ENCODE data around the gene CRMP1.
"Not testable (repeated sequence)": the region's sequence is repeated elsewhere in the genome, so short reads cannot be mapped to it uniquely, and the experiment has no call there.

CRMP1 gene

DNA sequence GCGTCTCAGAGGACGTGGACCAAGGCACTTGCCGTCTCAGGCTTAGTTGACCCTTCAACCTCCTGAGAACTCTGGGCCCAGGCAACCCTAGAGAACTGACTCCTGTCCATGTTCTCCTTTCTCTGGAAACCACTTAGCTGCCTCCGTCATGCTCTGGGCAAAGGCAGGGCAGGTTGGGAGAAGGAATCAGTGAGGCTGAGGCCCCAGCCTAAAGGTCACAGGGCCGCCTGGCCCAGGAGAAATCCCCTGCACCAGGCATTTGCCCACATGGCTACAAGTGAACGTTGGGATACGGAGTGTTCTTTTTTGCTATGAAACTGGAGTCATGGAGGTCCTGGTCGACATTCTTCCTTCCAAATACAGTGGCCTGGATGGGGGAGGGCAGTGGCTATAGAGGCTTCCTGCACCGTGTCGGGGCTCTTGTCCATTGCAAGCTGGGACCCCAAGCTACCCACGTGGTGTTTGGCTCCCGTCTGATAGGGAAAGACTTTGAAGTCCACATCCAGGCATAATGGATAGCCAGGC lies 76.0 kb downstream of the CRMP1 start:
- no peak for DNase-seq

DNA sequence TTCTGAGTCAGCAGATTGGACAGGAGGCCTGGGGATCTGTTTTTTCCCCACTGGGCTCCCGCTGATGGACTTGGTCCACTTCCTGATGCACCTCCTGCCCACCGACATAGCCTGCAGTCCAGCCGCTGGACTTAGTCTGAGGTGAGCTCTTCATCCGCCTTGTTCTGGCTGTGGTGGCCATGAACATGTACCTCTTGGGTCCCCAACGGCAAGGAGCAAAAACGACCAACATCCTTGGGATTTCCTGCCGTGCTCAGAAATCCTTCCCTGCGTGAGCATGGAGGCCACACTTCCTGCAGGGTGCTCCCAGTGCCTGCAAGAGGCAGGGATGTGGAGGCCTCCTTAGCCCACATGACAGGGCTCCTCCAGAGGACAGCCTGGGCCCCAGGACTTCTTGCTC lies 76.8 kb downstream of the CRMP1 start:
- DNase-seq, result no peak

DNA sequence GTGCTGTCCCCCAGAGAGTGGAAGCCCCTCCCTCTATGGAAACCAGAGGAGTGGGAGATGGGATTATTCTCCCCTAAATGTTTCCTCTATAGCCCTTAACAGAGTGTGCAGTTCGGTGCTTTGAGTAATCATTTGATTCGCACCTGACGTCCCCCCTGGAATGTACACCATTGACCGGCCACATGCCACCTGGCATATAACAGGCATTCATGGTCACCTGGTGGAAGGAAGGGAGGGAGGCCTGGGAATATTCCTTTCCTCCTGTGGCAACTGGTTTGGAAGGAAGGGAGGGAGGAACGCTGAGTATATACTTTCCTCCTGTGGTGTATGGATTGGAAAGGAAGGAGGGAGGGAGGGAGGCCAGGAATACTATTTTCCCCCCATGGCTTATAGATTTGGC lies 77.2 kb downstream of the CRMP1 start:
- no peak for DNase-seq

DNA sequence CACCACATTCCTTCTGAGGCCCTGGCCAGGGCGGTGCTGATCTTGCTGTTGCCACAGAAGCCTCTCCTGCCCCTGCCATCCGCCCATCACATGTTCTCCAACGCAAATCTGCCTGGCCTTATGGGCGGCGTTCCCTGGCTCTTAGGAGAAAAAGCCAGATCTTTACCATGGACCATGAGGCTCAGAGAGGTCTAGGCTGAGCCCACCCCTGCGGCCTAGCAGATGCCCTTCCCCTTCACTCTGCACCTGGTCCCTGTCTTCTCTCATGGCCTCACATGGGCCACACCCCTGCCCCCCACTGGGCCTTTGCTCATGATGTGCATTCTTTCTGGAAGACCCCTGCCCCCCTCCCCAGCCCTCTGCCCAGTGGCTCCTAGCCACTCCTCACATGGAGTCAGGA lies 78.5 kb downstream of the CRMP1 start:
- no peak for DNase-seq

DNA sequence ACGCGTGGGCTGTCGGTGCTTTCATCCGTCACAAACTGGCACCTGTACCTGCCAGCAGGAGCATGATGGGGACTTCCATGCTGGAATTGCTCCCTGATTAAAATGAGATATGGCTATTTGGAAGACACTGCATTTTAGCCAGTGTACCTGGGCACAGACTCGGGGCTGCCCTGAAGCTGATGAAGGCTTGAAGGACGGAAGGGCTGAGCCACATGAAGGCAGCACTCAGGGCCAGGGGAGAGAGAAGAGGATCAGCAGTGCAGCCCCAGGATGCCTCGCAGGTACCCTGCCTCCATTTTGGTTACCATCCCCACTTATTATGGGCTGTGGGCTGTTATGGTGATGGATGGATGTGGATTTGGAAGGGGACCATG lies 79.0 kb downstream of the CRMP1 start:
- DNase-seq, result no peak

DNA sequence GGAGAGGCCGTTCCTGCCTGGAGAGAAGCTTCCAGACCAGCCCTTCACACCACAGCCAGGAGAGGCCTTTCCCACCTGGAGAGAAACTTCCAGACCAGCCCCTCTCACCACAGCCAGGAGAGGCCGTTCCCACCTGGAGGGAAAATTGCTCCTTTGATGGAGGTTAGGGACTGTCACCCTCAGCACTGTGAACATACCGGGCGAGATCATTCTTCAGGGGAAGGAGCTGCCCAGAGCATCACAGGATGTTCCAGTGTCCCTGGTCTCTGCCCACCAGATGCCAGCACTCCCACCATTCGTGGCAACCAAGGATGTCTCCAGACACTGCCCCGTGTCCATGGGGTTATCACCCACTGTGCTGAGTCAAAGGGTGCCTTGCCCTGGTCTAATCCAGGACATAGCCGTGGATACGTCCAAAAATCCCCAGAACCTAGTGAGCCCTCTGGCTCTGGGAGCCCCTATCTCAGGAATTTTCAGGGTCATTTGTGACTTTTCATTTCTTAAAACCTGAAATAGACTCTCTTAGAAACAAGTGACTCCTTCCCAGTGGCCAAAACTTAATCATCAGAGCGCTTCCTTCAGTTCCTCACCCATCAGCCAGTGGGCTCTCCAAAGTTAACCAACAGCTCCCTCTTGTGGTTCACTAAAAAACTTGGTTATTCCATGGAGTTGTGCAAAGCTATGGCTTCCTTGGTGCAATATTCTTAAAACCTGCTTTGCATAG lies 80.2 kb downstream of the CRMP1 start:
- DNase-seq, result peak in 1 of 5 donors; percentile 40

DNA sequence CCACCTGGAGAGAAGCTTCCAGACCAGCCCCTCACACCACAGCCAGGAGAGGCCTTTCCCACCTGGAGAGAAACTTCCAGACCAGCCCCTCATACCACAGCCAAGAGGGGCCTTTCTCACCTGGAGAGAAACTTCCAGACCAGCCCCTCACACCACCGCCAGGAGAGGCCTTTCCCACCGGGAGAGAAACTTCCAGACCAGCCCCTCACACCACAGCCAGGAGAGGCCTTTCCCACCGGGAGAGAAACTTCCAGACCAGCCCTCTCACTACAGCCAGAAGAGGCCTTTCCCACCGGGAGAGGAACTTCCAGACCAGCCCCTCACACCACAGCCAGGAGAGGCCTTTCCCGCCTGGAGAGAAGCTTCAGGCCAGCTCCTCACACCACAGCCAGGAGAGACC lies 80.8 kb downstream of the CRMP1 start:
- not testable (repeated sequence) for DNase-seq

DNA sequence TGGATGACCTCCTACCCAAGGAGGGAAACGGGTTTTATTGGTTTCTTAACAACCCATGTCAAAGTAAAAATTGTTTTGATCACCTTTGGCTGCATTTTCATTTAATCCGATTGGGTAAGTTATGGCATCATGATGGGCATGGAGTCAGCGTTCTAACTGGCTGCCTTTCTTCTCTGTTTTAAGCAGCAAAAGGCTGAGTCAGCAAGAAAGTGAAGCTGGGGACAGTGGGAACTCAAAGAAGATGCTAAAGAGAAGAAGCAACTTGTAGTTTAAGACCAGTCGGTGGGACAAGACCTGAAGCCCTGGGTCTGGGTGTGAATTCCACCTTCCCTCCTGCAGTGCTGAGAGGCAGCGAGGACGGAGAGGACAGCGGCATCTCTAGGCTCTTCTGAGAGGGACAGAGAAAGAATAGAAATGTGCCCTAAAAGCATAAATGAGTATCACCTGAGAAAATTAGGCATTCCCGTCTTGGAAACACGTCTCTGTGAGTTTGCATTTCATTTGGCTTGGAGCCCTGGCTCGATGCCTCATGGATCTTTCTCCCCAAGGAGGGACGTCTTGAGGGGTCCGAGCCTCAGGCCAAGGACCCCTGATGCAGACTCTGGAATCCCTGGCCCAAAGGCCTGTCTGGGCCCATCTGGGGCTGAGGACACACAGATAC lies 82.0 kb downstream of the CRMP1 start:
- no peak for DNase-seq

DNA sequence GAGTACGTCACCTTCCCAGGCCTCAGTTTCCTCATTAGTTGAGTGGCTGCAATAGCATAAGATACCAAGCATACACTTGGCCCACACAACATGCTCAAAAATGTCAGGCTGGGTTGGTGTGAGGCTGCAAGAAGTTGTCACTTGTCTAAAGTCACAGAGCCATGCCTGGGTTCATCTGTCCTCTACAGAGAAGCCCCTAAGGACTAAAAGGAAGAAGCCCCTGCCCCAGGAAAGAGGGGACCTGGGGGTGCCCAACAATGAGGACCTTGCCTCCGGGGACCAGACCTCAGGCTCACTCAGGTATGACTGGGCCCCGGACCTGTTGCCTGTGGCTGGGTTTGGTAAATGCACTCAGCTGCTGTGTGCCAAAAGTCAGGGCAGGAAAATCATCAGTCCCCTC lies 82.7 kb downstream of the CRMP1 start:
- no peak for DNase-seq

DNA sequence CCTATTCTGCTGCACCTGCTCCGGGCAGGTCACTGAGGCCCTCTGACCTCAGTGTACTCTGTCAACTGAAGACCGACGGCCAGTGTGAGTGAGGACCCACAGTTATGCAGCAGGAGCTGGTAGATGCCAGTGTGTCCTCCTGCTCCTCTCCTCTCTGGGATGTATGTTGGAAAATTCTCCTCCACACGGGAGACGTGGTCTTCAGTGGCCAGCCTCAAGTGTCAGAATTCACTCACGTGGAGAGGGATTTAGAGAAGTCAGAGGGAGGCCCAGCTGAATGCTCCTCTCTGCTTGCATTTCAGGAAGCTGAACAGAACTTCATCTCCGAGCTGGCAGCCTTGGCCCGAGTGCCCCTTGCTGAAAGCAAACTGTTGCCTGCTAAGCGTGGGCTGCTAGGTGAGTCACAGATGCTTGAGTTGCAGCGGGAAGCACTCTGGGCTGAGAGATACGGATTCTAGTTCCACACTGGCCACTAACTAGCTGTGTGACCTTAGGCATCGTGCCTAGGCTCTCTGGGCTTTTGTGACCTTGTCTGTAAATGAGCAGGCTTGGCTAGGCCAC lies 83.6 kb downstream of the CRMP1 start:
- no peak for DNase-seq

DNA sequence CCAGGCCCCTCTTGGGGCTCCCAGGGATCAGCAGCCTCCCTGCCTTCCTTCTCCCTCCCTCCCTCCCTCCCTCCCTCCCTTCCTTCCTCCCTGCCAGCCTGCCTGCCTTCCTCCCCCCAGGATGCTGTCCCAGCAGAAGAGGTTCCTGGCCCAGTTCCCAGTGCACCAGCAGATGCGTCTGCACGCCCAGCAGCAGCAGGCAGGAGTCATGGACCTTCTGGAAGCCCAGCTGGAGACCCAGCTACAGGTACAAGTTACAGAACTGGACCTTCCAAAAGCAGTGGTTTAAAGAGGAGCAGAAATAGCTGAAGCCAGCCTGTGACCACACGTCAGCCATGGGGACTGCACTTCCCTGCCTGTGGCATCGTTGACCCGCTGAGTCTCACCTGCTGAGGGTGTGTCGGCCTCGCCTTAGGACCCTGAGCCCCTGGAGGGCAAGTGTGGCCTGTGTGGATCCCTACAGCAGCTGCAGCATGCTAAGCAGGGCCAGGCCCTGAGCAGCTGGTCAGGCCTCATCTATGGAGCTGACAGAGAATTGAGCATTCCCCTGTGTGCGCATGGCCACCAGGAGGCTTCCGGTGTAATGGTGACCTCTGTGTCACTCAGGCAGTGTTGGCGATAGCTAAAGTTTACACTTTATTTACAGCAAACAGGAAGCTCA lies 84.7 kb downstream of the CRMP1 start:
- no peak for DNase-seq

DNA sequence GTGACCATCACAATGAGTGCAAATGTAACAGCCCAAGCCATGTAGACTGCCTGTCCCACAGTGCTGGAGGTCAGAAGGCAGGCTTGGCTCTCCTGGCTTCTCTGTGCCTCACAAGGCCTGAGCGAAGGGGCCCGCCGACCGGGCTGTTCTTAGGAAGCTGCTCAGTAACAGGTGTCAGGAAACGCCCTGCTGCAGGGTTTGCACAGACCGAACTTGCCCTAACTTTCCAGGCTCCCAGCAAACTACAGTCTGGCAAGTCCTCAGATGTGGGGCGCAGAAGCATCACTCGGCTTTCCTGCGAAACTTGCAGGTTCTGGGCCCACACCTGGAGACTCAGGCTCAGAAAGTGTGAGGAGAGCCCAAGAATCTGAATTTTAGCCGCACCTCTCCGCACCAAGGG lies 87.6 kb downstream of the CRMP1 start:
- DNase-seq, result no peak

DNA sequence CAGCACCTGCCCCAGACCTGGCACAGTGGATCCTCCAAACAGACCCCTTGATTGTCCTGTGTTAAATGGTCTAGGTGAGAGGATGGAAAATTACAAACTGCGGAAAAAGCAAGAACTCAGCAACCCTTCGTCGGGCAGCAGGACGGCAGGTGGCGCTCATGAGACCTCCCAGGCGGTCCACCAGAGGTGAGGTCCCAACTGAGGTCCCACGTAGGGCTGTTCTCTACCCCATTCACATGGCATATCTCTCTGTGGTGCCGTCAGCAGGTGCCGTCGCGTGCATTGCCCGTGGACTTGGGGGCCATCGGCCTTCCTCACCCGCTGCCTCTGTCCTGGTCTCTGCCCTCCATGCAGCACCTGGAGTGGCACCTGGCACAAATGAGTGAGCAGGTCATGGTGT lies 88.2 kb downstream of the CRMP1 start:
- DNase-seq, result no peak

DNA sequence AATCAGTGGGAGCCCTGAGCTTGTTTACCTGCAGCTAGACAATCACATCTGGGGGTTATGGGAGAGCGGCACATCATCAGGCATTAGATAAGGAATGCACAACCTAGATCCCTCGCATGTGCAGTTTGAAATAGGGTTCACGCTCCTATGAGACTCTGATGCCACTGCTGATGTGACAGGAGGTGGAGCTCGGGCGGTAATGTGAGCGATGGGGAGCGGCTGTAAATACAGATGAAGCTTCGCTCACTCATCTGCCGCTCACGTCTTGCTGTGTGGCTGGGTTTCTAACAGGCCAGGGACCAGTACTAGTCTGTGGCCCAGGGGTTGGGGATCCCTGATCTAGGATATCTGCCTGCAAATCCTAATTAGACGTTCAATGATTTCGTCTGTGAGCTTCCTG lies 90.3 kb downstream of the CRMP1 start:
- no peak for DNase-seq

DNA sequence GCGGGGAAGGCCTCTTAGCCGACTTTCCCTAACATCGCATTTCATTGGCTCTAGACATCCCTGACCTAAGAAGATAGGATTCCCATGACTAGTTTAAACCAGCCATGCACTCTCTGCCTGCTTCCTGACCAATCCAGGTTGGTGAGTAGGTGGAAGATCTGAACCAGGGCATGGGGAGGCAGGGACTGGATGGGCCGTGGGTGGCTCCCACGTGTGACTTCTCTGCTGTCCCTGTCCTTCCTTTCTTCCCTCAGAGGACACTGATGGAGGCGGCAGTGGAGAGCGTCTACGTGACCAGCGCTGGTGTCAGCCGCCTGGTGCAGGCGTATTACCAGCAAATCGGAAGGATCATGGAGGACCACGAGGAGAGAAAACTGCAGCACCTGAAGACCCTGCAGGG lies 91.2 kb downstream of the CRMP1 start:
- no peak for DNase-seq

DNA sequence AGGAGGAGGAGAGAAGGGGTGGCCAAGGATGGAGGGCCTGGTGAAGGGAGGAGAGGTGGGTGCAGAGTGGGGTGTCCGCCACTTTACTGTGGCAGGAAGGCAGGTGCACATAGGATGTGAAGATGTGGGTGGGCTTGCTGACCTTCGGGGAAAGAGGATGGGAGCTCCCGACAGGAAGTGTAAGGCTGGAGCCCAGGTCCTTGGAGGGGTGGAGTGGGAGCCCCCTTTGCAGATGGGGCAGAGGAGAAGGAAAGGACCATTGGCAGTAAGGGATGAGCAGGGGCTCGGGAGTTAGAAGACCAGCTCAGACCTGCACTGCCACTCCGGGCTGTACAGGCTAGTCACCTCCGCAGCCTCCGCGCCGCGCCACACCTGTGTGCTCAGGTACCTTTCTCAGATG lies 92.4 kb downstream of the CRMP1 start:
- no peak for DNase-seq

DNA sequence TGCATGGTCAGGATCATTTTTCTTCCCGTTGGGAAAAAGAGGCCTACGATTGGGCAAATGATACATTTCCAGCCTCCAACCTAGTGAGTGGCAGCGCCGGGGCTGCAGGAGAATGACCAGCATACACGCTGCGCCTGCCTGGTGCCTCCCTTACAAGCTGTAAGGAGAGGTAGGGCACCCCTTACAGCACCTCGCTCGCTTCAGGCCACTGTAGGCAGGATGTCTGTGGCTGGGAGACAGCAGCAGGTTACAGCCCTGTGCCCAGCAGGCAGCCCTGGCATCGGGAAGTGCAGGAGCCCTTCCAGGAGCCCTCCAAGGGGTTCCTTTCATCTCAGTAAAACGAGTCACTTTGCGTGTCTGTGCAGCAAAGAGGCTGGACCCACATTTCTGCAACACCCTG lies 93.5 kb downstream of the CRMP1 start:
- DNase-seq, result no peak

DNA sequence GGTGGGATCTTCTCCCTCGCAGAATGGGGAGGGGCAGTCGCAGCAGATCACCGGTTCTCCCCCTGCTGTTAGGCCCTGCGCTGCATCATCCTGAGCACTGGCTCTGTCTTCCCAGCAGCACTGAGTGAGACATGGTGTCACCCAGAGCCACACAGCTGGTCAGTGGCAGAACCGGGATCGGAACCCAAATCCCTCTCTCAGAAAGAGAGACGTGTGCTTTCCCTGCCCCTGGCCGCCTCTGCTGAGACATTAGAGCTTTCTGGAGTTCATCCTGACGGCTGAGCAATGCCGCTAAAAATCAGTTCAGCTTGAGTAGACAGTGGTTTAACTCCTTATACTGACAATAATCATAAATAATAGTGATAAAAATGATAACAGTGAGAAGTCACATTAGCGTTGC lies 93.9 kb downstream of the CRMP1 start:
- no peak for DNase-seq

DNA sequence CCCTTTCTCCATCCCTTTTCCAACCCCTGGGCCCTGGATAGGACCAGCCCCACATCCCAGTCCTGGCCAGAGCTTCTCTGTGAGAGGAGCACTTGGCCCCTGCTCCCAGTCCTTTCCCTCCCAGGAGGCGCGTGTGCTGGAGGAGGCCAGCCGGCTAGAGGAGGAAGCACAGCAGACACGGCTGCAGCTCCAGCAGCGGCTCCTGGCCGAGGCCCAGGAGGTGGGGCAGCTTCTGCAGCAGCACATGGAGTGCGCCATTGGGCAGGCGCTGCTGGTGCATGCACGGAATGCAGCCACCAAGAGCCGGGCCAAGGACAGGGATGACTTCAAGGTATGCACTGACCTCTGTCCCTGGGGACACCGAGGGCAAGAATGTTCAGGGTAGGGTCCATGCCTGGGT lies 94.4 kb downstream of the CRMP1 start:
- DNase-seq, result no peak

DNA sequence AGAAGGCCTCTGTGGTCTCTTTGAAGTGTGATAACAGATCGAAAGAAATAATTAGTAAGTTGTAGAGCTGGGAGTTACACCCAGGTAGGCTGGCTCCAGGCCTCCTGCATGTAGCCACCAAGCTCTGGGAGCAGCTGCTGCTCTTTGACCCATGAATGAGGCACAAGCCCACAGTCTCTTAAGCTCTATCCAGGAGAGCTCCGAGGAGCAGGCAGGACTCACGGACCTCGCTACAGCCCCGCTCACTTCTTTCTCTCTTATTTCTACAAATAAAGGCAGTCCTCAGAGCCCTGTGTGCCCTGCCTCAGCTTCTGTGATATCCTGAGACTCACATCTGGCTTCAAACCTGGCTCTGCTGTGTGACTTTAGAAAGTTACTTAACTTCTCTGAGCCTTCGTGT lies 95.0 kb downstream of the CRMP1 start:
- DNase-seq, result no peak

DNA sequence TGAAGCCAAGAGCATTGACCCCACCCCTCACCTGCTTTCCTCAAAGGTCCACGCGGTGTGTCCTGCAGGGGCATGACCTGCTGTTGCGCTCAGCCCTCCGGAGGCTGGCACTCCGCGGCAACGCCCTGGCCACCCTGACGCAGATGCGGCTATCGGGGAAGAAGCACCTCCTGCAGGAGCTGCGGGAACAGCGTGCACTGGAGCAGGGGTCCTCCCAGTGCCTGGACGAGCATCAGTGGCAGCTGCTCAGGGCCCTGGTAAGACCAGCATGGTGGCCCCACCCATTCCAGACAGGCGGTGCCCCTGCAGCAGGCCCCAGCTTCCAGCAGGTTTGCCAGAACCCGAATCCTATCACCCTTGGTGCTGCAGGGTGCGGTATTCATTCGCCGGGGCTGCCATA lies 95.9 kb downstream of the CRMP1 start:
- DNase-seq, result no peak

DNA sequence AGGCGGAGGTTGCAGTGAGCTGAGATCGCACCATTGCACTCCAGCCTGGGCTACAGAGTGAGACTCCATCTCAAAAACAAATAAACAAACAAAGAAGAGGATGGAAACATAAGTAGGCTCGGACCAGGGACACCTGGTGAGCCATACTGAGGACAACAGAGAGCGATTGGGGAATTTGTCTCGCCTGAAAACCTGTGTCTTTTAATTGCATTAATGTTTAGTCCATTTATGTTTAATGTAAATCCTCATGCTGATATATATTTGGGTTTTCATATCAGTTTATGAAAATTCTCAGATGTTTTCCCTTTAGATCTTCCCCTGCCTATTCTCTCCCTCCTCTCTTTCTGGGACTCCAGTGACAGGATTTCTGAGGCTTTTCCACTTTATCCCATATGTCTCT lies 97.3 kb downstream of the CRMP1 start:
- DNase-seq, result no peak

DNA sequence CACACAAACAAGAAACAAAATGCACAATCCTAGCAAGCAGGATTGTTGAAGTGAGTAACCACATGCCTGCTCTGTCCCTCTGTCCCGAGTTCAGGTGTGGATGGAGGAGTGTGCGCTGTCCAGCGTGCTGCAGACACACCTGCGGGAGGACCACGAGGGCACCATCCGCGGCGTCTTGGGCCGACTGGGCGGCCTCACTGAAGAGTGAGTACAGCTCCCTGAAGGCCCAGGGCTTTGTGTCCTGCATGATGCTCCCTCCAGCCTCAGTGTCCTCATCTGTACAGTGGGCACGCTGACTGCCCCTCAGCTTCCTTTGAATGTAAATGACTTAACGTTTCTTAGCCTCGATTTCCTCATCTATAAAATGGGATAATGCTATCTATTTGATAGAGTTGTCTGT lies 99.4 kb downstream of the CRMP1 start:
- no peak for DNase-seq

DNA sequence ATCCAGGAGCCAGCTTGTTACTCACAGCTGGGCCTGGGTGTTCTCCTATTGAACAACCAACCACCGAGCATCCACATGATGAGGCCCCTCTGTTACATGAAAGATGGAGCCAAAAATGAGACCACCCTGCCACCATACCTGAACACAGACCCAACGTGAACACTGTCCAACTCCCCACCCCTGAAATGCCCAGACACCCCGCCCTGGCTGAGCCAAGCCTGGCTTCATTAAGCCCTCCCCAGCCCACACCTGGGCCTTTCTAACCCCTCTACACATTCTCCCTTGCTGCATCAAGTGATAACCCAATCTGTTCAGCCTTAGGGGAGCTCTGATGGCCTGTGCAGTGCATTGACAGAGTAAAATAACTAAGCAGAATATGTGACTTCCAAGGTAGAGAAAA lies 101.2 kb downstream of the CRMP1 start:
- DNase-seq, result no peak

Measured in T-helper 1 cell (primary cell).